Inflammatory macrophage (primary cell): ENCODE data around the gene UMOD.

Experiments
- DNase-seq, 2 donors: peaks; one replicate each; pipeline ENCODE4 v3.0.0-alpha.2; 2020 to 2022
- total RNA-seq, 18 experiments: gene quantifications; one replicate each; lab custom pipeline; 2026; ENCODE audit warnings: mixed read lengths in 6 of 18, inconsistent platforms in 2 of 18; lab: John Stamatoyannopoulos, UW

The UMOD gene
- total RNA-seq = 0 to 0.13 (median 0) reads per million in 18 experiments

GRCh38 chr16:20352615-20353014 lies at the start of gene UMOD:
Gene UMOD, minus strand, starts transcription at chr16:20352715. Its CDS starts 1,978 bp downstream, at chr16:20350737.
- no peak for DNase-seq

GRCh38 chr16:20401475-20402016 lies 49.0 kb upstream of the UMOD start:
- DNase-seq = no peak

GRCh38 chr16:20401066-20401465 lies 48.6 kb upstream of the UMOD start:
- no peak for DNase-seq

- no peak for DNase-seq
These were observed 46.7 kb upstream of the UMOD start for GRCh38 chr16:20399185-20399584.

DNA sequence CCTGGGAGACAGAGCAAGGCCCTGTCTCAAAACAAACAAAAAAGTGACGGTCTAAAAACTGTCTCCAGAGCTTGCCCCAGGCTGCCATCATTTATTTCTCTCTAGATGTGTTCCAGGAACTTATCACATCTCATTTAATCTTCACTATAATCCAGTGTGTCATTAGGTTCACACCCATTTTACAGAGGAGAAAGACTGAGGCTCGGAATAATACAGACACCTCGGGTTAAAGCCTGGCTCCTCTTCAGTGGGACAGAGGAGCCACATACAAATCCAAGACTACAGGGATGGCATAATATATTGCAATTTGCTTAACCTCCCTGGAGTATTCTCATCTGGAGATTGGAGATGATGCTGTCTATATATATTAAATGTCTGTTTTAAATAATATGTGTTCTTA lies 46.1 kb upstream of the UMOD start:
- DNase-seq = no peak

- no peak for DNase-seq
These were observed 45.1 kb upstream of the UMOD start for GRCh38 chr16:20397468-20398074.

DNA sequence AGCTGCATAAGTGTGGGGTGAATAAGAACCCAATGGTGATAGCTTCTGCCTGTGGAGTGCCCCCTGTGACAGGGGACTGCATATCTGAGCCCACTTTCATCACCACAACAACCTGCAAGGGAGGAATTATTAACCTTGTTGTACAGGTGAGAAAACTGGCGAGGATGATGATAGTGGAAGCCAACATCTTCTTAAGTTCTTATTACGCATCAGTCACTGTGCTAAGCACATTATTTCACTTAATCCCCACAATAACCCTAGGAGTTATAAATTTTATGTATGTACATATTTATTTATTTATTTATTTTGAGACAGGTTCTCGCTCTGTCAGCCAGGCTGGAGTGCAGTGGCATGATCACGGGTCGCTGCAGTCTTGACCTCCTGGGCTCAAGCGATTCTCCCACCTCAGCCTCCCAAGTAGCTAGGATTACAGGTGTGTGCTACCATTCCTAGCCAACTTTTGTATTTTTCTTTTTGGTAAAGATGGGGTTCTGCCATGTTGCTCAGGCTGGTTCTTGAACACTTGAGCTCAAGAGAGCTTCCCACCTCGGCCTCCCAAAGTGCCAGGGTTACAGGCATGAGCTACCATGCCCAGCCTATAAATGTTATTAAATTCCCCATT lies 44.4 kb upstream of the UMOD start:
- DNase-seq = no peak

- no peak for DNase-seq
These were observed 43.4 kb upstream of the UMOD start for GRCh38 chr16:20395946-20396345.

DNA sequence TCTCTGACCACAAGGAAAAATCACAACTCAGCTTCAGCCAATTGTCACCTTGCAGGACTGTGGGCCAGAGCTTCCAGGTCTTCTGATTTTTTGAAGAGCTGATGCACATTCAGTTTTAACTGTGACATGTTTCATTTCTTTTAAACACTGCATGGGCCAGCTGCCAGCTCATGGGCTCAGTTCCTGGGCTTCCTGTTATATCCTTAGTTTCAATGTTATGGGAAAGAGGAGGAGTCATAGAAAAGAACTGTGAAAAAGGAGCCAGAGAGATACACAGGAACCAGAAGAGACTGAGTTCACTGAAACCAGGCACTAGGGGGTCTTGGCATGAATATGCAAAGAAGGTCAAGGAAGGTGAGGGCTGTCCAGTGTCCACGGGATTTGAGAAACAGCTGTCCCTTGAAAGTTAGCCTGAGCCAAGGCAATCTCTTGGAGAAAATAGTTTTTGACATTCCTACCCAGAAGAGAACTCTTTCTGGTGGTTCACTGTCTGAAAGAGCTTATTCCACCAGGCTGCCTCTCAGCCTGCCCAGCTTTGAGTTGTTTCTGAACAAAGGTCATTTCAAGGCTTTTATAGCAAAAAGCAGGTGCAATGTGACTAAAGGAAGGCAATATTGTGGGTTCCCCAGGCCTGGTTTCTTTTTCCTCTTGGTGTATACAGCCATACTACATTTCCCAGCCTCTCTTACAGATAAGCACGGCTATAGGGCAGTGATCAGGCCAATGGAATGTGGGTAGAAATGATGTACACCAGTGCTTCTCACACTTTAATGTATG lies 41.5 kb upstream of the UMOD start:
- no peak for DNase-seq

DNA sequence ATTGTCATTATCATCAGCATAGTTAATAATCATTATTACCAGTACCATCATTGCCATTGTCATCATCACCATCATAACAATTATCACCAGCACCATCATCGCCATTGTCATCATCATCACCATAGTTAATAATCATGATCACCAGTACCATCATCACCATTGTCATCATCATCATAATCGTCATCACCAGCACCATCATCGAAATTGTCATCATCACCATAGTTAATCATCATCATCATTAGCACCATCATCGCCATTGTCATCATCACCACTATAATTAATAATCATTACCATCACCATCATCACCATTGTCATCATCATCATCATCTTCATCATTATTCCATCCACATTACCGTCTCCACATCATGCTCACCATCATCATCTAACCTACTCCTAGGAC lies 38.5 kb upstream of the UMOD start:
- DNase-seq = no peak

DNA sequence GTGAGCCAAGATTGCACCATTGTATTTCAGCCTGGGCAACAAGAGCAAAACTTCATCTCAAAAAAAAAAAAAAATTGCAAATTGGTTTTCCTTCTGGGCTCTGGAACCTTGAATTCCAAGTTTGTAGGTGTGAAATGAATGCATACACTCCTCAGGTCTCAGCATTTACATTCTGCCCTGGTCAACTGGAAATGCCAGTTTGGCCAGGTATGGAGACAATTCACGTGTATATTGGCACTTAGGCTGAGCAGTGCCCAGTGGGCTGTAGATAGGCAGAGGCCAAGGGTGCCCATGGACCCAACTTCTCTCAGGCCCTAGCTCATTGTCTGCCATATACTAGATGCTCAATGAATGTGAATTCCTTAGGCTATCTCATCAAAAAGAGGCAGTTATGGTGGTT lies 36.3 kb upstream of the UMOD start:
- DNase-seq = no peak

- no peak for DNase-seq
These were observed 35.5 kb upstream of the UMOD start for GRCh38 chr16:20387978-20388377.

DNA sequence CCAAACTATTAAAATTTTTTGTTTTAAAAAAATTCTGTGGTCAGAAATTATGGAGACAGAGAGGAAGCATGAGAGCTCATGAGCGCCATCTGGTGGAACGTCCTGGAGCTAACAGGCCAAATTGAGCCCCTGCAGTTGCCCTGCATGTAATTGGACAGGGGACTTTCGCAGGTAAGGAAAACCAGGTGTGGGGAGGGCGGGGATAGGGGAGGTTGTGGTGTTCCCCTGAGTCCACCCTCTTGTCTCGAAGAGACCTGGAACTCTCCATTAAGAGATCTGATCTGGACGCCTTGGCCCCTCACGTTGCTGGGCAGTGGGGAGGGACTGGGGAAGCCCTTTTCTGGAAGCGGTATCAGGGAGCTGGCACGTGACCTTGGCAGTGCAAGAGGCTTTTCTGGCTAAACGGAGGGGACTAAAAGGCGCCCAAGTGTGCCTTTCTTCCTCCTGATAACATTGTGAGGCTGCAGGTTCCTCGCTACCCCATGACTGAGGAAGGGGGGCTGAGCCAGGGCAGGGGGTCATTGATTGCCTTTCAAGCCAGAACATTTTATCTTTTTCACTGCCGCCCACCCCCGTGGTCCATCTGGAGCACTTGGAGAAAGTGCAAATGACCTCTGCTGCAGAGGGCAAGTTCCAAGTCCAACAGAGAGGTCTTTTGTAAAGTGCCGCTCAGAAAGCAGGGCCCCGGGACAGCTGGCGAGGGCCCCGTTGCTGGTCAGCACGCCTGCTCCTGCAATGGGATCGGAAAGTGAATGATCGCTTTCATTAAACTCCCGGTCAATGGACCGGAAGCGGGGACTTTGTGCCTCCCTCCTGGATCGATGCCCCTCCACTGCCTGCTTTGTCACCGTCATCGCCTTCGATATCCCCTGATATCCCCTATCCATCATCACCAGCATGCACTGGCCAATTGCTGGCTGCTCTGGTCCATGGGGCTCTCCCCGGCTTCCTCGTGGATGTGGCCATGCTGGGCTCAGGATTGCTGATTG lies 33.6 kb upstream of the UMOD start:
- DNase-seq = peak; percentile 47 to 62

DNA sequence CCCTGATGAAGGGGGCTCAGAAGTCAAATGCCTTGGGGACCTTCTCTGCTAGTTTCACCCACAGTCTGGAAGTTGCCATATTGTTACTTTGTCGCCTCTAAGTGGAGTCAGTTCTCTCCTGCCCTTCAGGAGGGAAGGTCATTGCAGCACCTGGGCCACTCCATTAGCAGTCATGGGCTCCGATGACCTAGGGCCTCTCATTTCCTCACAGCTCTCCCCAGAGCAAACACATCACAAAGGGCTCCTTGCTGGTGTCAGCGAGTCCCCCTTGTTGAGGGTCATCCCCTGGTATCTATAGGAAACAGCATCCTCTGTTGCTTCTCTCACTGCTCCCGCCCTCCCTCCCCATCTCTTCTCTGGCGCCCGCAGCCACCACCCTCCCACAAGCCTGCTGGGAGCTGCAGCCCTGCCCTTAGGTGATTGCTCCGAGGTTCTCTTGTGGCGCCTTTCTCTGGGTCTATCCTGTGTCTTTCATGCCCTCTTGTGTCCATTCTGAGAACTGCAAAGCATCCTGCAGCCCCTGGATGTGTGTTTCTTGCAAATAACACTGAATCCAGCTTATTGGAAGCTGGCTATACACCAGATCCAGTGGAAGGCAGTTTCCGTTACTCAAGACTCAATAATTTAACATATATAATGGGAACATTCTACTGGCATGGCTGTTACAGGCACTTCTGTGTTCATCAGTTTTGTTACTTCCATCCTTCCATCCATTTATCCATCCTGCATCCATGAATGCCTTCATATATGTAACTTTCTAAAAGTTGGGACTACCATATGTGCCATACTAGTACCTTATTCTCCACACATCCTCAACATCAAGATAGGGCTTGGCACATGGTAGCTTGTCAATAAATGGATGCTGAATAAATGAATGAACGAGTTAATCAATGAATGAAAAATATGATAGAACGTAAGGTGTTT lies 30.9 kb upstream of the UMOD start:
- DNase-seq = peak; percentile 54 to 57

DNA sequence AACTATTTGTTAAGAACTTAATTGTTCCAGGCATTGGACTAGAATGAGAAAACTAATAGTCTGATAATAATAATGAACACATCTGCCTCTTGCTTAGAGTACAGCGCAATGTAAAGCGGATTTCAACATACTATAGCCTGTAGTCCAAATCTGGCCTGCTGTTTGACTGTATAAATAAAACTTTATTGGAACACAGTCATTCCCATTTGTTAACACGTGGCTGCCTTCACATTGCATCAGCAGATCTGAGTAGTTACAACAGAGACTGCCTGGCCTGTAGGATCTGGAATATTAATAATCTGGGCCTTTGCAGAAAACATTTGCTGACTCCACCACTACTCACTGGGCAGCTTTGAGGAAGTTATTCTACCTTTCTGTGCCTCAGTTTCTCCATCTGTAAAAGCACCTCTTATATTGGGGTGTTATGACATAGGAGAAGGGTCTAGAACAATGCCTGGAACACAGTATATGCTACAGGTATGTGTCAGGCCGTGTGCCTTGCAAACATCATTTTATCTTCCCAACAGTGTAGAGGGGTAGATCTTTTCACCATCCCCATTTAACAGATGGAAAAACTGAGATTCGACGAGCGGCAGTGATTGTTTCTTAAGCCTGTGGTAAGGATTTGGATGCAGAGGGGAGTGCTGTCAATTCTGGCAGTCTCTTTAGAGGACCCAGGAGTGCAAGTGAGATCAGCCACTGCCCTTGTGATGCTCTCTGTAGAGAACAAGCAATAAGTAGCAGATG lies 29.9 kb upstream of the UMOD start:
- DNase-seq = no peak

- no peak for DNase-seq
These were observed 28.3 kb upstream of the UMOD start for GRCh38 chr16:20380782-20381181.

GRCh38 chr16:20377181-20377580 lies 24.7 kb upstream of the UMOD start:
- DNase-seq = no peak

DNA sequence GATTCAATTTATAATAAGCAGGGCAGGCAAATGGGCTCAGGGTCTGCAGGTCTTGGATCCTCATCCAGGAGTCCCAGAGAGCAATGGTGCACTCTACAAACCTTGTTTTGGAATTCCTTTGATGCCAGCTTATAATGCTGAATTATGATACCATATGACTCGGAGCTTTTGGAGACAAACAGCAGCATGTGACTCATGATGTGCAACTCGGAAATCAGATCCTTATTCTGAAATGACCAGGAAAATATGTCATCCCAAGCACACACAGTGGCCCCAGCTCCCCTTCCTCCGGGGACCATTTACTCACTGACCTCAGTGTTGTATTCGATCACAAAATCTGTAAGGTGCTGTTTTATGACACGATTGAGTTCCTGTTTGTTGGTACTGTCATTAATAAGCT lies 20.2 kb upstream of the UMOD start:
- no peak for DNase-seq

DNA sequence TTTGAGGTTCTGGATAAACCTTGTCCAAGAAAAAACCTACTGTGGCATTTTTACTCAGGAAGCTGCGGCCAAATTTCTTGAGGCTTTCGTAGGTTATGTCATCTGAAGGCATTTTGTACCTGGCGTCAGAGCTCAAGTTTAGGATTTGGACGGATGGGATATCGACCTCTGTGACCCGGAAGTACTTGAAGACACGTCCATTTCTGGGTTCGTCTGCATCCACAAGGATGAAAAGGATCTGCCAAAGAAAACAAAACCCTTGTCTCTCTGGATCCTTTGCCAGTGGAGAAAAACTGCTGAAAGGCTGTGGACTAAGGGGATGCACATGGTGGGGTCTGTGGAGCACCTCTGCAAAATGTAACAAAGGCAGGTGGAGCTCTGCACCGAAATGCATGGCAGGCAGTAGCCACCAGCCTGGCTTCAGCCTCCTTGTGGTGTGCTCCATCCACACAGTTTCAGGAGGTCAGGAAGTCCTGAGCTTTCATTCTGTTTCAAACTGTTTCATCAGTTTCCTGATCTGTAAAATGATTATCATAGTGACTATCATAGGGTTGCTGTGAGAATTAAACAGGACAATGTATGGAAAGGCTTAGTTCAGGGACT lies 17.0 kb upstream of the UMOD start:
- no peak for DNase-seq

DNA sequence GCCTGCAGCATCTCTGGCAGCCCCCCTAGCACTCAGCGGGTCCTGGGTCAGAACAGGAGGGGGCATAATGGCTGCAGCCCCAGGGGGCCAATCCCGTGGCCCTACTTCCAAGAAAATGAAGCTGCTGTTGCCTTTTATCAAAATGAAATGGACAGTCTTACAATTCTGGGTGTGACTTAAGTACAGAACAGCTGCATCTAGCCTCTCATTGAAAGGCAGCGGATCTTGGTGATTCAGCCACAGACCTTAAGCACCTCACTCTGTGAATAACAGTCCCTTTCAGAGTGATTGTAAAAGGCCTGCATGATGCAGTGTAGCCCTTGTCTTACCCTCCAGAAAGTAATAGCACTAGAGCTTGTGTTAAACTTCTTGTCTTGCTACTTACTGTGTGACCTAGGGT lies 11.5 kb upstream of the UMOD start:
- no peak for DNase-seq
